Measurements from ENCODE around the gene SIPA1L3.

GRCh38 chr19:38100589-38100988 is 193.6 kb downstream of the SIPA1L3 start:
- TF ChIP-seq CTCF (IDR thresholded peaks at IDR 0.05) (no peak), EP300 (IDR thresholded peaks at IDR 0.05; ENCODE audit: borderline replicate concordance in 1 of 2, low read depth in 1 of 2, low read length in 1 of 2) (no peak), POLR2AphosphoS5 (IDR thresholded peaks at IDR 0.05; ENCODE audit: low read depth, low read length) (no peak), YY1 (IDR thresholded peaks at IDR 0.05; ENCODE audit: low read depth) (no peak), RCOR1 (IDR thresholded peaks at IDR 0.05; ENCODE audit: low read length) (no peak), CHD2 (IDR thresholded peaks at IDR 0.05; ENCODE audit: low read length, partially characterized antibody) (no peak), FOXJ3 (CRISPR knock-in tag; IDR thresholded peaks at IDR 0.05) (no peak), FOSL2 (IDR thresholded peaks at IDR 0.05; ENCODE audit: borderline replicate concordance, low read depth) (no peak), MXI1 (IDR thresholded peaks at IDR 0.05; ENCODE audit: low read depth, low read length) (no peak), JUND (IDR thresholded peaks at IDR 0.05) (no peak)

All from SK-N-SH (cell line).